HepG2 (cell line): ENCODE results near the gene ACSM3. TPM values are rescaled to one million over a fixed set of nuclear protein-coding genes. Genes with fewer than 3 reads are reported as not detected.

Experiments
- ATAC-seq: fragments of 200-7000 bp; cut with Tn5 transposase; 3 replicates; pipeline ENCODE4 v1.9.1; 2020; ENCODE audit warnings: mild to moderate bottlenecking, moderate library complexity
- BruUV-seq: library from RNA; stranded (reverse); fragments of 400-500 nt; replicated peaks from 2 replicates; lab custom pipeline; 2021; lab: Mats Ljungman, UMichigan
- CTCF ChIA-PET: fragments of 300-600 bp; formaldehyde crosslinking; extraction: SDS; loops from one replicate; lab custom pipeline; 2021; ENCODE audit warnings: low total read pairs, inconsistent platforms, low intra/inter-chr PET ratio; lab: Yijun Ruan, JAX
- POLR2A ChIA-PET: fragments of 350-600 bp; sonication (Branson Sonifier 250); formaldehyde crosslinking; loops from one replicate; lab custom pipeline; 2020; ENCODE audit warnings: antibody characterized with exemption, inconsistent platforms; lab: Yijun Ruan, JAX
- DNase-seq: peaks from one replicate; pipeline ENCODE4 v3.0.0-alpha.2; 2015; ENCODE audit warnings: low spot score
- FAIRE-seq: peaks from 3 replicates; lab custom pipeline; 2011; peaks lifted over from hg19 to GRCh38; lab: Jason Lieb, UNC
- H2AFZ ChIP-seq: one replicate; pipeline ENCODE4 v1.6.1; 2011; ENCODE audit warnings: low read length, inconsistent platforms
- H3K27ac ChIP-seq: fragments of 300-600 bp; 3 replicates; pipeline ENCODE4 v1.8.0; 2011; ENCODE audit warnings: mixed run types, mild to moderate bottlenecking, mixed read lengths, low read length, inconsistent platforms; ENCODE audit not compliant: insufficient read depth; ENCODE audit errors: extremely low read length
- H3K27me3 ChIP-seq, 2 experiments: fragments of 200-600 bp in 1 of 2; 2 replicates in 1 of 2; 3 replicates in 1 of 2; pipeline versions ENCODE4 v1.6.0 to v1.8.0; 2011; ENCODE audit warnings: low read length in 2 of 2, mild to moderate bottlenecking in 2 of 2, moderate library complexity in 2 of 2, inconsistent platforms in 1 of 2; ENCODE audit not compliant: insufficient read depth in 2 of 2, control insufficient read depth in 1 of 2
- H3K36me3 ChIP-seq, 2 experiments: fragments of 200-600 bp in 1 of 2; replicated peaks in 1 of 2; 2 replicates in 1 of 2; 3 replicates in 1 of 2; pipeline versions ENCODE4 v1.5.1 to v1.8.0; 2011; ENCODE audit warnings: low read length in 2 of 2, inconsistent platforms in 1 of 2; ENCODE audit not compliant: insufficient read depth in 2 of 2, control insufficient read depth in 1 of 2
- H3K4me1 ChIP-seq: 2 replicates; pipeline ENCODE4 v1.5.1; 2012; ENCODE audit warnings: low read length, inconsistent platforms; ENCODE audit not compliant: insufficient read depth
- H3K4me2 ChIP-seq: 2 replicates; pipeline ENCODE4 v1.6.0; 2011; ENCODE audit warnings: low read depth, low read length, inconsistent platforms
- H3K4me3 ChIP-seq, 3 experiments: fragments of 200-600 bp in 1 of 3; sonication (generic), shearing (Covaris generic) in 1 of 3; replicated peaks in 1 of 3; 2 replicates each; pipeline ENCODE4 v1.5.1; 2011 to 2016; ENCODE audit warnings: low read length in 3 of 3, inconsistent platforms in 2 of 3, low read depth in 2 of 3, mild to moderate bottlenecking in 2 of 3, control low read depth in 1 of 3, mixed read lengths in 1 of 3; ENCODE audit not compliant: insufficient read depth in 1 of 3
- H3K79me2 ChIP-seq: one replicate; pipeline ENCODE4 v1.6.1; 2011; ENCODE audit warnings: low read length, inconsistent platforms; ENCODE audit not compliant: insufficient read depth
- H3K9ac ChIP-seq: 2 replicates; pipeline ENCODE4 v1.6.0; 2011; ENCODE audit warnings: mild to moderate bottlenecking, low read depth, low read length, inconsistent platforms; ENCODE audit not compliant: insufficient read depth
- H3K9me3 ChIP-seq: 2 replicates; pipeline ENCODE4 v1.5.1; 2012; ENCODE audit warnings: mild to moderate bottlenecking, low read length
- H4K20me1 ChIP-seq: 2 replicates; pipeline ENCODE4 v1.6.0; 2011; ENCODE audit warnings: inconsistent platforms, mild to moderate bottlenecking, low read length, moderate library complexity; ENCODE audit not compliant: insufficient read depth
- HNF4G ChIP-seq, 2 experiments: sonication (generic) in 1 of 2; formaldehyde crosslinking in 1 of 2; IDR thresholded peaks; 2 replicates each; pipeline versions ENCODE4 v1.4.0 to v1.6.1; 2011 to 2020; ENCODE audit warnings: borderline replicate concordance in 2 of 2, low read depth in 2 of 2, mild to moderate bottlenecking in 2 of 2, low read length in 1 of 2, missing genetic modification reagents in 1 of 2, moderate library complexity in 1 of 2
- KAT8 ChIP-seq: IDR thresholded peaks from 2 replicates; pipeline ENCODE4 v1.6.1; 2016; ENCODE audit warnings: missing genetic modification reagents, missing compliant biosample characterization
- MAFG ChIP-seq: sonication (generic); formaldehyde crosslinking; IDR thresholded peaks from 2 replicates; pipeline ENCODE4 v1.5.1; 2020; ENCODE audit warnings: mild to moderate bottlenecking, missing genetic modification reagents
- MZF1 ChIP-seq: sonication (generic); formaldehyde crosslinking; IDR thresholded peaks from 2 replicates; pipeline ENCODE4 v1.8.1; 2023; ENCODE audit warnings: mild to moderate bottlenecking, missing genetic modification reagents, borderline replicate concordance
- NFIC ChIP-seq: IDR thresholded peaks from 2 replicates; pipeline ENCODE4 v1.6.1; 2012; ENCODE audit warnings: mild to moderate bottlenecking, low read length, inconsistent platforms
- RFX5 ChIP-seq: IDR thresholded peaks from 2 replicates; pipeline ENCODE4 v1.6.1; 2011; ENCODE audit warnings: low read depth, low read length, improper control_type of control experiment
- ZNF253 ChIP-seq: sonication (generic); formaldehyde crosslinking; IDR thresholded peaks from 2 replicates; pipeline ENCODE4 v1.8.0; 2022; ENCODE audit warnings: mild to moderate bottlenecking, missing genetic modification reagents, borderline replicate concordance
- ZNF644 ChIP-seq: IDR thresholded peaks from 2 replicates; pipeline ENCODE4 v1.6.1; 2016; ENCODE audit warnings: low read depth
- ZNF883 ChIP-seq: sonication (generic); formaldehyde crosslinking; IDR thresholded peaks from 2 replicates; pipeline ENCODE4 v1.5.1; 2020; ENCODE audit warnings: mild to moderate bottlenecking, missing genetic modification reagents; ENCODE audit errors: not compliant biosample characterization
- in situ Hi-C: cut with HindIII; loops from 2 replicates; pipeline ENCODE4 v1.10.0; 2017; ENCODE audit warnings: low pct_unique_long_range_greater_than_20kb; ENCODE audit not compliant: extremely low pct_ligation_motif_present
- intact Hi-C: fragments of 100-400 bp; cut with micrococcal nuclease; formaldehyde crosslinking; loops from one replicate; pipeline ENCODE4 v1.10.0; 2022; ENCODE audit not compliant: unreplicated experiment
- polyA plus RNA-seq, 8 experiments: library from polyadenylated mRNA; depleted of rRNA in 3 of 8; stranded (reverse) in 7 of 8; unstranded in 1 of 8; fragments of >200 nt; fragmentation: Illumina TruSeq in 4 of 8; extraction: Trizol in 4 of 8; gene quantifications; 2 replicates each; pipeline versions ENCODE4 v1.2.1 to v1.2.3, GENCODE V29; 2011 to 2016; ENCODE audit warnings: low read depth in 4 of 8, missing spikeins in 1 of 8, mixed read lengths in 1 of 8; ENCODE audit not compliant: insufficient read depth in 1 of 8
- total RNA-seq, 5 experiments: library from RNA; depleted of rRNA; stranded (reverse); fragments of >200 nt; fragmentation: Illumina TruSeq; extraction: Trizol; gene quantifications; 2 replicates each; pipeline ENCODE4 v1.2.3, GENCODE V29; 2016; ENCODE audit warnings: low read depth in 1 of 5
- TF ChIP-seq, protein P1 (sequence below): sonication (generic); formaldehyde crosslinking; conservative IDR thresholded peaks from 2 replicates; pipeline ENCODE4 v1.8.0; 2022; ENCODE audit warnings: low read depth, missing genetic modification reagents
- TF ChIP-seq, protein P2 (sequence below): sonication (generic); formaldehyde crosslinking; IDR thresholded peaks from 2 replicates; pipeline ENCODE4 v1.5.1; 2020; ENCODE audit warnings: missing genetic modification reagents, mild to moderate bottlenecking, borderline replicate concordance
- TF ChIP-seq, protein P3 (sequence below): sonication (generic); formaldehyde crosslinking; IDR thresholded peaks from 2 replicates; pipeline ENCODE4 v1.4.0; 2020; ENCODE audit warnings: missing genetic modification reagents, borderline replicate concordance
- TF ChIP-seq, protein P4 (sequence below): sonication (generic); formaldehyde crosslinking; IDR thresholded peaks from 2 replicates; pipeline ENCODE4 v1.4.0; 2020; ENCODE audit warnings: missing genetic modification reagents
- TF ChIP-seq, protein P5 (sequence below): sonication (generic); formaldehyde crosslinking; IDR thresholded peaks from 2 replicates; pipeline ENCODE4 v1.5.0; 2020; ENCODE audit warnings: missing genetic modification reagents, mild to moderate bottlenecking, borderline replicate concordance

The ACSM3 gene
- total and polyA plus RNA-seq, 2 of the 13 experiments (the other 11 are each of a cell fraction or from before 2014, with no cell fraction given): 74.0 to 108 TPM

DNA sequence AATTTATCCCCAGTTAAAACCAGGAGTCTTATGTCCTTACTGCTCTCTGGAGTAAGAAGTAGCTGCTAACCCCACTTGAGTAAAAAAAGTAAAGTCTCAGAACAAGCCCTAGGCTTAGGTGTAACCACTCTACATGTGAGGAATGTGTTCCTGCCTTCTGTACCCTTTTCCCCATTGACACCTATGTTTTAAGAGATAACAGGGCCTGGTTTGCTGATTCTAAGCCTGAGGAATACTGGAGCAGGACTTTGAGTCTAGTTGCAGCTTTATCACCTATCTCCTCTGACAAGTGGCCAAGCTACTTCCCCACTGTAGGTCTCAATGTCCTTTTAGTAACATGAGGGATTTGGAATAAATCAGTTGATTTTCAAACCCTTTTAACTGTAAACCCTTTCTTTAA, 82.7 kb downstream of the ACSM3 start:
- intact Hi-C loops: no loop called here
- Histone ChIP-seq H3K9ac (no peak overlapping the region), H3K4me3 (no peak overlapping the region), H3K36me3 (peaks cover 10 to 34% of the 10 kb centered on the region in 2 experiments), H3K4me2 (no peak overlapping the region), H3K27ac (no peak overlapping the region), H3K9me3 (no peaks in the 10 kb centered on the region), H3K27me3 (no peaks in the 10 kb centered on the region), H2AFZ (no peak overlapping the region), H3K79me2 (no peaks in the 10 kb centered on the region), H3K4me1 (peaks cover 7% of the 10 kb centered on the region), H4K20me1 (no peaks in the 10 kb centered on the region)
- no TSS peak for BruUV-seq
- no peak for ATAC-seq
- POLR2A ChIA-PET: no interaction called here
- no peak for DNase-seq
- FAIRE-seq: no peak
- CTCF ChIA-PET: no interaction called here
- in situ Hi-C loops: no loop called here
- TF ChIP-seq RFX5 (no peak), ZNF253 (CRISPR knock-in tag) (no peak), ZNF883 (CRISPR knock-in tag) (no peak), KAT8 (CRISPR knock-in tag) (no peak), HNF4G (IDR thresholded peaks at IDR 0.05; ENCODE audit: borderline replicate concordance, low read depth, low read length) (no peak), HNF4G (CRISPR knock-in tag; IDR thresholded peaks at IDR 0.05; ENCODE audit: borderline replicate concordance, low read depth) (no peak), NFIC (no peak), ZNF644 (CRISPR knock-in tag) (no peak), MZF1 (CRISPR knock-in tag) (no peak), MAFG (CRISPR knock-in tag) (no peak)
- TF ChIP-seq, protein P1, sequence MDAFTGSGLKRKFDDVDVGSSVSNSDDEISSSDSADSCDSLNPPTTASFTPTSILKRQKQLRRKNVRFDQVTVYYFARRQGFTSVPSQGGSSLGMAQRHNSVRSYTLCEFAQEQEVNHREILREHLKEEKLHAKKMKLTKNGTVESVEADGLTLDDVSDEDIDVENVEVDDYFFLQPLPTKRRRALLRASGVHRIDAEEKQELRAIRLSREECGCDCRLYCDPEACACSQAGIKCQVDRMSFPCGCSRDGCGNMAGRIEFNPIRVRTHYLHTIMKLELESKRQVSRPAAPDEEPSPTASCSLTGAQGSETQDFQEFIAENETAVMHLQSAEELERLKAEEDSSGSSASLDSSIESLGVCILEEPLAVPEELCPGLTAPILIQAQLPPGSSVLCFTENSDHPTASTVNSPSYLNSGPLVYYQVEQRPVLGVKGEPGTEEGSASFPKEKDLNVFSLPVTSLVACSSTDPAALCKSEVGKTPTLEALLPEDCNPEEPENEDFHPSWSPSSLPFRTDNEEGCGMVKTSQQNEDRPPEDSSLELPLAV: no peak
- TF ChIP-seq, protein P2, sequence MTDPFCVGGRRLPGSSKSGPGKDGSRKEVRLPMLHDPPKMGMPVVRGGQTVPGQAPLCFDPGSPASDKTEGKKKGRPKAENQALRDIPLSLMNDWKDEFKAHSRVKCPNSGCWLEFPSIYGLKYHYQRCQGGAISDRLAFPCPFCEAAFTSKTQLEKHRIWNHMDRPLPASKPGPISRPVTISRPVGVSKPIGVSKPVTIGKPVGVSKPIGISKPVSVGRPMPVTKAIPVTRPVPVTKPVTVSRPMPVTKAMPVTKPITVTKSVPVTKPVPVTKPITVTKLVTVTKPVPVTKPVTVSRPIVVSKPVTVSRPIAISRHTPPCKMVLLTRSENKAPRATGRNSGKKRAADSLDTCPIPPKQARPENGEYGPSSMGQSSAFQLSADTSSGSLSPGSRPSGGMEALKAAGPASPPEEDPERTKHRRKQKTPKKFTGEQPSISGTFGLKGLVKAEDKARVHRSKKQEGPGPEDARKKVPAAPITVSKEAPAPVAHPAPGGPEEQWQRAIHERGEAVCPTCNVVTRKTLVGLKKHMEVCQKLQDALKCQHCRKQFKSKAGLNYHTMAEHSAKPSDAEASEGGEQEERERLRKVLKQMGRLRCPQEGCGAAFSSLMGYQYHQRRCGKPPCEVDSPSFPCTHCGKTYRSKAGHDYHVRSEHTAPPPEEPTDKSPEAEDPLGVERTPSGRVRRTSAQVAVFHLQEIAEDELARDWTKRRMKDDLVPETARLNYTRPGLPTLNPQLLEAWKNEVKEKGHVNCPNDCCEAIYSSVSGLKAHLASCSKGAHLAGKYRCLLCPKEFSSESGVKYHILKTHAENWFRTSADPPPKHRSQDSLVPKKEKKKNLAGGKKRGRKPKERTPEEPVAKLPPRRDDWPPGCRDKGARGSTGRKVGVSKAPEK (CRISPR knock-in tag): no peak
- TF ChIP-seq, protein P3, sequence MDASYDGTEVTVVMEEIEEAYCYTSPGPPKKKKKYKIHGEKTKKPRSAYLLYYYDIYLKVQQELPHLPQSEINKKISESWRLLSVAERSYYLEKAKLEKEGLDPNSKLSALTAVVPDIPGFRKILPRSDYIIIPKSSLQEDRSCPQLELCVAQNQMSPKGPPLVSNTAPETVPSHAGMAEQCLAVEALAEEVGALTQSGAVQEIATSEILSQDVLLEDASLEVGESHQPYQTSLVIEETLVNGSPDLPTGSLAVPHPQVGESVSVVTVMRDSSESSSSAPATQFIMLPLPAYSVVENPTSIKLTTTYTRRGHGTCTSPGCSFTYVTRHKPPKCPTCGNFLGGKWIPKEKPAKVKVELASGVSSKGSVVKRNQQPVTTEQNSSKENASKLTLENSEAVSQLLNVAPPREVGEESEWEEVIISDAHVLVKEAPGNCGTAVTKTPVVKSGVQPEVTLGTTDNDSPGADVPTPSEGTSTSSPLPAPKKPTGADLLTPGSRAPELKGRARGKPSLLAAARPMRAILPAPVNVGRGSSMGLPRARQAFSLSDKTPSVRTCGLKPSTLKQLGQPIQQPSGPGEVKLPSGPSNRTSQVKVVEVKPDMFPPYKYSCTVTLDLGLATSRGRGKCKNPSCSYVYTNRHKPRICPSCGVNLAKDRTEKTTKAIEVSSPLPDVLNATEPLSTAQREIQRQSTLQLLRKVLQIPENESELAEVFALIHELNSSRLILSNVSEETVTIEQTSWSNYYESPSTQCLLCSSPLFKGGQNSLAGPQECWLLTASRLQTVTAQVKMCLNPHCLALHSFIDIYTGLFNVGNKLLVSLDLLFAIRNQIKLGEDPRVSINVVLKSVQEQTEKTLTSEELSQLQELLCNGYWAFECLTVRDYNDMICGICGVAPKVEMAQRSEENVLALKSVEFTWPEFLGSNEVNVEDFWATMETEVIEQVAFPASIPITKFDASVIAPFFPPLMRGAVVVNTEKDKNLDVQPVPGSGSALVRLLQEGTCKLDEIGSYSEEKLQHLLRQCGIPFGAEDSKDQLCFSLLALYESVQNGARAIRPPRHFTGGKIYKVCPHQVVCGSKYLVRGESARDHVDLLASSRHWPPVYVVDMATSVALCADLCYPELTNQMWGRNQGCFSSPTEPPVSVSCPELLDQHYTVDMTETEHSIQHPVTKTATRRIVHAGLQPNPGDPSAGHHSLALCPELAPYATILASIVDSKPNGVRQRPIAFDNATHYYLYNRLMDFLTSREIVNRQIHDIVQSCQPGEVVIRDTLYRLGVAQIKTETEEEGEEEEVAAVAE (CRISPR knock-in tag): no peak
- TF ChIP-seq, protein P4, sequence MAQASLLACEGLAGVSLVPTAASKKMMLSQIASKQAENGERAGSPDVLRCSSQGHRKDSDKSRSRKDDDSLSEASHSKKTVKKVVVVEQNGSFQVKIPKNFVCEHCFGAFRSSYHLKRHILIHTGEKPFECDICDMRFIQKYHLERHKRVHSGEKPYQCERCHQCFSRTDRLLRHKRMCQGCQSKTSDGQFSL (CRISPR knock-in tag): no peak
- TF ChIP-seq, protein P5, sequence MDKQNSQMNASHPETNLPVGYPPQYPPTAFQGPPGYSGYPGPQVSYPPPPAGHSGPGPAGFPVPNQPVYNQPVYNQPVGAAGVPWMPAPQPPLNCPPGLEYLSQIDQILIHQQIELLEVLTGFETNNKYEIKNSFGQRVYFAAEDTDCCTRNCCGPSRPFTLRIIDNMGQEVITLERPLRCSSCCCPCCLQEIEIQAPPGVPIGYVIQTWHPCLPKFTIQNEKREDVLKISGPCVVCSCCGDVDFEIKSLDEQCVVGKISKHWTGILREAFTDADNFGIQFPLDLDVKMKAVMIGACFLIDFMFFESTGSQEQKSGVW (CRISPR knock-in tag): no peak
